CD4-positive, alpha-beta T cell treated with Interleukin-2 at 100 ng/mL for 4 hours (primary cell): ENCODE results near the gene ELSPBP1.
"Not testable (repeated sequence)": the region's sequence is repeated elsewhere in the genome, so short reads cannot be mapped to it uniquely, and the experiment has no call there.

Experiments
- DNase-seq: peaks from one replicate; pipeline ENCODE4 v3.0.0-alpha.2; 2020; ENCODE audit warnings: low spot score

ELSPBP1 gene

GRCh38 chr19:47994209-47994802 is at the start of gene ELSPBP1:
ELSPBP1 (plus strand) TSS chr19:47994632; CDS start chr19:48008668, 14,036 bp downstream.
- DNase-seq, result no peak

- DNase-seq, result not testable (repeated sequence)
Measured at GRCh38 chr19:47949852-47950521, 44.4 kb upstream of the ELSPBP1 start.

- not testable (repeated sequence) for DNase-seq
Measured at GRCh38 chr19:47952132-47952531, 42.3 kb upstream of the ELSPBP1 start.

DNA sequence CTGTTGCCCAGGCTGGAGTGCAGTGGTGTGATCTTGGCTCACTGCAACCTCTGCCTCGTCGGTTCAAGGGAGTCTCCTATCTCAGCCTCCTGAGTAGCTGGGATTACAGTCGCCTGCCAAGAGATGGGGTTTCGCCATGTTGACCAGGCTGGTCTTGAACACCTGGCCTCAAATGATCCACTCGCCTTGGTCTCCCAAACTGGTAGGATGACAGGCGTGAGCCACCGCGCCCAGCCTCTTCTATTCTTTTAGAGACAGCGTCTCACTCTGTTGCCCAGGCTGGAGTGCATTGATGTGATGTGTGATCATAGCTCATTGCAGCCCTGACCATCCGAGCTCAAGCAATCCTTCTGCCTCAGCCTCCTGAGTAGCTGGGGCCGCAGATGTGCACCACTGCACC is 38.5 kb upstream of the ELSPBP1 start:
- not testable (repeated sequence) for DNase-seq

- no peak for DNase-seq
Measured at GRCh38 chr19:47973529-47973928, 20.9 kb upstream of the ELSPBP1 start.

DNA sequence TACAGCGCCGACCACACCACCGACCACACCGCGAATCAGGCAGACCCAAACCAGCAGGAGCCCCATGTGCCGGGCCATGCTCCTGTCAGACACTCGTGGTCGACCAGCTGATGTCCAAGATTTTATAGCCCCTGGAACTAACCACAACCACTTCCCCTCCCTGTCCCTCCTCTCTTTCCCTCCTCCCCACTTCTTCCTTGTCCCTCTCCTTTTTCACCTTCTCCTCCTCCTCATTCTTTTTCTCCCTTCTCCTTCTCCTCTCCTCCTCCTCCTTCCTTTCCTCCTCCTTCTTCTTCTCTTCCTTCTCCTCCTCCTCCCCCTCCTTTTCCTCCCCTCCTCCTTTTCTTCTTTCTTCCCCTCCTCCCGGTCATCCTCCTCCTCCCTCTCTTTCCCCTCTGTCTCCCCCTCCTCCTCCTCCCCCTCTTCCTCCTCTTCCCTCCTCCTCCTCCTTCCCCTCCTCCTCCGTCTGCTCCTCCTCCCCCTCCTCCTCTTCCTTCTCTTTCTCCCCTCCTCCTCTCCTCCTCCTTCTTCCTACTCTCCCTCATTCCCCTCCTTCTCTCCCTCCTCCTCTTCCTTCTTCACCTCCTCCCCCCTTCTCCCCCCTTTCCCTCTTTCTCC is 3.1 kb upstream of the ELSPBP1 start:
- DNase-seq, result no peak

DNA sequence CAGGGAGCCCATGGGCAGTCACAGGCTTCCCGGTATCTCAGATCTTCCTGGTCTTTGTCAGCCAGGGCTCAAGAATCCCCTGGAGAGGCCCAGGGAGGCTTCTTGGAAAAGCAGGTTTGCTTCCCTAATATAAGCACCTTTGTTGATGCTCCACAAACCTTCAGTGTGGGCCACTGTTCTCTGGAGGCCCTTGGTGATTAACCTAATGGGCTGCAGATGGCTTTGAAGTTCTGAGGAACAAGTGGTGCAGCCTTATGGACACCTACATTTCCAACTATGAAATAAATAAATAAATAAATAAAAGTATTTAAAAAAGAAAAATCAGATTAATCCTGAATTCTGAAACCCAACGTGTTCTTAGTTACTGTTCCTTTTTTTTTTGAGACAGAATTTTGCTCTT is 2.4 kb upstream of the ELSPBP1 start, which contains the start of gene BSPH1:
Gene BSPH1 (minus strand): TSS at position 101 of the 400 bp plus-strand sequence. CDS start 89 bp downstream, at position 12.
- DNase-seq, result no peak

GRCh38 chr19:47996230-47996727 is 1.8 kb downstream of the ELSPBP1 start:
- no peak for DNase-seq

DNA sequence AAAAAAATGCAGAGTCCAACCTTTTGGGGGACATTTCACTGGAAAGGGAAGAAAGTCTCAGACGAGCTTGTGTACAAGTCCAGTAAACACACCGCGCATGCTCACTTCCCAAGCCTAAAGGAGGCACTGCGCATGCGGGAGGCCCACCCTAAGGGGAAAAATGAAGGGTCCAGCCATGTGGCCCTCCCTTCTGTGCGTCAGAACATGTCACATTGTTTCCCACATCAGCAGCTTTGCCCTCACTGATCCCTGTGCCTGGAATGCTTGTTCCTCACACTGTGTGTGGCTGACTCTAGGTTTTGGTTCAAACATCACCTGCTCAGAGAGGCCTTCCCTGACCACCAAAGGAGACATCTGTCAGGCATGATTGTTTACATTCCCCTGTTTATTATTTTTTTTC is 4.4 kb downstream of the ELSPBP1 start:
- no peak for DNase-seq

- DNase-seq, result no peak
Measured at GRCh38 chr19:48000846-48001245, 6.4 kb downstream of the ELSPBP1 start.

DNA sequence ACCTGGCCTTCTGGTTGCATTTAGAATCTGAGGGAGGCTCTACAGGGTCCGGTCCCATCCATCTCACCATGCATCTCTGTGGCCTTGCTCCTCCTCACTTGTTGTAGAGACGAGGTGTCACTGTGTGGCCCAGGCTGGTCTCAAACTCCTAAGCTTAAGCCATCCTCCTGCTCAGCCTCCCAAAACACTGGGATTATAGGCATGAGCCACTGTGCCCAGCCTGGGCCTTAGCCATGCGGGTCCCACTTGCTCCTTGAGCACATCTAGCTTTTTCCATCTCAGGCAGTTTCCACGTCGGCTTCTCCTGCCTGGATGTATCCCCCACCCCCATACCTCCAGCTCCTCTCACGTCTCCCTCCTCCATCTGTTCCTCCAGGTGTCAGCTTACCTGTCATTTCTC is 9.8 kb downstream of the ELSPBP1 start:
- no peak for DNase-seq

- no peak for DNase-seq
Measured at GRCh38 chr19:48006762-48007161, 12.3 kb downstream of the ELSPBP1 start.

- no peak for DNase-seq
Measured at GRCh38 chr19:48010932-48011758, 16.7 kb downstream of the ELSPBP1 start.

- no peak for DNase-seq
Measured at GRCh38 chr19:48020686-48021085, 26.3 kb downstream of the ELSPBP1 start.

- DNase-seq, result no peak
Measured at GRCh38 chr19:48023011-48023410, 28.6 kb downstream of the ELSPBP1 start.

- DNase-seq, result no peak
Measured at GRCh38 chr19:48023518-48023917, 29.1 kb downstream of the ELSPBP1 start.

DNA sequence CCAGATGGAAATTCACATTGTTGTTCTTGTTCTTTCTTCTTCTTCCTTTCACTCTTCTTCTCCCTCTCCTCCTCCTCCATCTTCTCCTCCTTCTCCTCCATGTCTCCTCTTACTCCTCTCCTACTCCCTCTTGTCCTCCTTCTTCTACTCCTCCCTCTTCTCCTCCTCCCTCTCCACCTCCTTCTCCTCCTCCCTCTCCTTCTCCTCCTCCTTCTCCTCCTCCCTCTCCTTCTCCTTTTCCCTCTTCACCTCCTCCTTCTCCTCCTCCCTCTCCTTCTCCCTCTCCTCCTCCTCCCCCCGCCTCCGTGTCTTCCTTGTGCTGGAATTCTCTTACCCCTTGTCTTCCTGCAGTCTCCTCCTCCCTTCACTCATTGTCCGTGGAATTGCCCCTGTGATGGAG is 31.0 kb downstream of the ELSPBP1 start:
- no peak for DNase-seq

- DNase-seq, result no peak
Measured at GRCh38 chr19:48029431-48029830, 35.0 kb downstream of the ELSPBP1 start.

DNA sequence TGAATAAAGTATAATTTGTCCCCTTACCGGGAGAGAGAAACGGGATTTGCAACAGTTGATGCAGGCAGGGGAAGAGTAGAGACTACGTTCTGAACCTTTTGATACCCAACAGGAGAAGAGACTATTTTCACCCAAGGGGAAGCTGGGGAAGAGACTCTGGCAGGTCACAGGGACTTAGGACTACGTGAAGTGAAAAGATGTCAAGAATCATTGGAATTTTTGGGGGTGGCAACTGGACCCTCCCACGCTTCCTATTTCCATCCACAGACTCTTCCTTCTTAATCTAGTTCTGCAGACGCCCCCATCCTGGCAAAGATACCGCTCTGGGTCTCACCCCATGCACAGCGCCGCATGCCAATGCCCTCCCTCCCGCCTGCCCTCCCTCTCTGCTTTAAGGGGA is 35.6 kb downstream of the ELSPBP1 start:
- no peak for DNase-seq

DNA sequence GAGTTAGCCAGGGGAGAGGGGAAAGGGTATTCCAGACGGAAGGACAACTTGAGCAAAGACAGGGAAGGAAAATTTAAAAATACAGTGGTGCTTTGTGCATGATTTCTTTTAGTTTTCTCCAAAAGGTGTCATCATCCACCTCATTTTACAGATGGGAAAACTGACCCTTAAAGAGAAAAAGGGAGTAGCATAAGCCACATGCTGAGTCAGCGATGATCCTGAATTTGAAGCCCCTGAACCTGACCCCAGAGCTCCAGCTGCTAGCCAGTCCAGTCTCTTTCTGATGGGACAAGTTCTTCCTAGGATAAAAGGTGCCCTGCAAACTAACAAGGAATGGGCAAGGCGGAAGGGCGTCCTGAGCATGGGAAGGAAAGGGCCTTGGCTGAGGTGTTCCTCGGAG is 39.2 kb downstream of the ELSPBP1 start:
- DNase-seq, result no peak

- no peak for DNase-seq
Measured at GRCh38 chr19:48036765-48037164, 42.3 kb downstream of the ELSPBP1 start.

DNA sequence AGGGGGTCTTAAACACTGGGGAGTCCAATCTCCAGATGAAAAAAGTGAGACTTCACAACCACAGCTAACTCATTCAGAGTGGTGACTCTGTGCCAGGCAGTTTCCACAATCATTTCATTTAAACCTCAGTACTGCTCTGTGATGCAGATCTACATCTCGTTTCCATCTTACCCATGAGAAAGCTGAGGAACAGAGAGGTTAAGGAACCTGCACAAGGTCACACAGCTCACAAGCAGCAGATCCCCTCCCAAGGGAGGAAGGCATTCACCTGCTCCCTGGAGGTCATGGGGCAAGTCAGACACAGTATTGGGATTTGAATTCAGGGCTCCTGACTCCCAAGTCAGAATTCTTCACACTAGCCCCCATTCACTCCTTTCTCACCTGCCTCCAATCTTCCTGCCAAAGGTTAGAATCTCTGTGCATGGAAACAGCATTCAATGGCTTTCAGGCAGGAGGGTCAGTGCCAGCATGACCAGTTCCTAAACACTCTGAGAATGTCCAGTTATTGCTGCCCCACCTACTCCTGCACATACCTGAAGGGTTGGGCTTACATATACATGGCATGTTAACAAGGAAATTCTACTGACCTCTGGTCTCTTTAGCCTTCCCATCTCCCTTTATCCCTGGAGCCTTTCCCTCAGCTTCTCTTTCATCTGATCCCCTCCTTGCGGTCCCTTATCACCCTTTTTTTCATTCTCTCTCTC is 47.6 kb downstream of the ELSPBP1 start:
- DNase-seq, result no peak
